ENCODE data around the gene ZNF234.

- TF ChIP-seq CTCF (IDR thresholded peaks at IDR 0.05) (no peak), REST (IDR thresholded peaks at IDR 0.05; ENCODE audit: insufficient read depth in 1 of 2, low read depth in 2 of 2, low read length in 1 of 2) (no peak)
Observed at GRCh38 chr19:44151491-44151890, 10.1 kb downstream of the ZNF234 start.

All from Panc1 (cell line).